NCI-H526 treated with DMSO at 0.1 percent for 48 hours (cell line): ENCODE data around the gene TNIP3.

Source experiments
- DNase-seq: peaks from one replicate; lab custom pipeline; 2025; lab: John Stamatoyannopoulos, UW

The TNIP3 gene

GRCh38 chr4:121138039-121138825 lies 25.9 kb downstream of the TNIP3 start:
- no peak for DNase-seq

- DNase-seq, result no peak
These were observed 33.8 kb downstream of the TNIP3 start for GRCh38 chr4:121130326-121130660.

GRCh38 chr4:121129606-121130325 lies 34.4 kb downstream of the TNIP3 start:
- DNase-seq, result no peak

- no peak for DNase-seq
These were observed 37.0 kb downstream of the TNIP3 start for GRCh38 chr4:121127100-121127499.

- DNase-seq, result no peak
These were observed 37.6 kb downstream of the TNIP3 start for GRCh38 chr4:121126449-121127006.

GRCh38 chr4:121125498-121125885 lies 38.6 kb downstream of the TNIP3 start:
- DNase-seq, result no peak

- no peak for DNase-seq
These were observed 41.5 kb downstream of the TNIP3 start for GRCh38 chr4:121122661-121123060.

- no peak for DNase-seq
These were observed 44.4 kb downstream of the TNIP3 start for GRCh38 chr4:121119715-121120114.

GRCh38 chr4:121118344-121118743 lies 45.8 kb downstream of the TNIP3 start:
- no peak for DNase-seq

- no peak for DNase-seq
These were observed 49.4 kb downstream of the TNIP3 start for GRCh38 chr4:121114756-121115155.

- DNase-seq, result no peak
These were observed 51.6 kb downstream of the TNIP3 start for GRCh38 chr4:121112530-121112929.

GRCh38 chr4:121108557-121108956 lies 55.6 kb downstream of the TNIP3 start:
- DNase-seq, result peak; percentile 55

- DNase-seq, result no peak
These were observed 56.6 kb downstream of the TNIP3 start for GRCh38 chr4:121107507-121107906.

- DNase-seq, result peak; percentile 20
These were observed 63.9 kb downstream of the TNIP3 start for GRCh38 chr4:121100093-121100775.

GRCh38 chr4:121098266-121098665 lies 65.9 kb downstream of the TNIP3 start:
- no peak for DNase-seq

- no peak for DNase-seq
These were observed 67.5 kb downstream of the TNIP3 start for GRCh38 chr4:121096629-121097028.

- peak; percentile 6 for DNase-seq
These were observed 67.9 kb downstream of the TNIP3 start for GRCh38 chr4:121096191-121096590.

GRCh38 chr4:121094297-121094966 lies 69.7 kb downstream of the TNIP3 start:
- no peak for DNase-seq

- DNase-seq, result no peak
These were observed 70.9 kb downstream of the TNIP3 start for GRCh38 chr4:121093261-121093660.

- DNase-seq, result no peak
These were observed 72.2 kb downstream of the TNIP3 start for GRCh38 chr4:121091941-121092340.

- DNase-seq, result no peak
These were observed 75.3 kb downstream of the TNIP3 start for GRCh38 chr4:121088867-121089266.
